Measurements from ENCODE around the gene MAPRE2.
"Not testable (repeated sequence)": the region's sequence is repeated elsewhere in the genome, so short reads cannot be mapped to it uniquely, and the experiment has no call there.

The MAPRE2 gene

DNA sequence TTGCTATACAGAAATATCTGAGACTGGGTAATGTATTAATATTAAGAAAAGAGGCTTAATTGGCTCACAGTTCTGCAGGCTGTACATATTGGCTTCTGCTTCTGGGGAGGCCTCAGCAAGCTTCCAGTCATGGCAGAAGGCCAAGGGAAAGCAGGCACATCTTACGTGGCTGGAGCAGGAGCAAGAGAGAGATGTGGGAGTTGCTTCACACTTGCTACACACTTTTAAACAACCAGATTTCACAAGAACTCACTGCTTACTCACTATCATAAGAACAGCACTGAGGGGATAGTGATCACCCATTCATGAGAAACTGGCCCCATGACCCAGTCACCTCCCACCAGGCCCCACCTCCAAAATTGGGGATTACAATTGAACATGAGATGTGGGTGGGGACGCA, 50.6 kb downstream of the MAPRE2 start:
- no peak for DNase-seq (ENCODE audit: low read depth)

DNA sequence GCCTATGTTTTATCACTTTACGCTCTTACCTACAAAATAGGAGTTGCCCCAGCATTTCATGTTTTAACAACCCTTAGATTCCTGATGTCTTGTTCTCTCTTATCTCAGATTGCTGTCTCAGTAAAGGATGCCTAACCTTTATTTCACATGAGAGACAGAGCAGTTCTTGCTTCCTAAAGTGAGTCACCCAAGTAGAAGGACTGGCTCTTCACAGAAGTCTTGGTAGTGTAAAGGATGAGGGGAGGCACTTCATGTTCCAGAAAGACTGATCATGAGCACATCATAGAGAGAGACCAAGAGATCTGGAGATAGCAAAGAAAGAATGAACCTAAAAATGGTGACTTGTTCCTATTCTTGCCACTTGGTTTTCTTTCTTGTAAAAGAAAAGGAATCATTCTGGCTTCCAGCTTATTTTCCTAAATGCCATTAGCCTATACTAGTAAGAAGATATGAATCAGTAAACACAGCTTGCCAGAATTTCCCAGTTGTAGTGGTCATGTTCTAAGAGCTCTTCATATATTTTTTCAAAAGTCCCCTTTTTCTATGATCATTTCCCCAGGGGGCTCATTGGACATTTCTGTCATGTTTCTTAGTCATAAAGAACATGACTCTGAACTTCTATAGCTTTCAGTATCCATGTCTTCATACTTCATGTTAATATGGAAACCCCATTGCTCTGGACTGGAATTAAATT, 54.9 kb downstream of the MAPRE2 start:
- no peak for DNase-seq (ENCODE audit: low read depth)

DNA sequence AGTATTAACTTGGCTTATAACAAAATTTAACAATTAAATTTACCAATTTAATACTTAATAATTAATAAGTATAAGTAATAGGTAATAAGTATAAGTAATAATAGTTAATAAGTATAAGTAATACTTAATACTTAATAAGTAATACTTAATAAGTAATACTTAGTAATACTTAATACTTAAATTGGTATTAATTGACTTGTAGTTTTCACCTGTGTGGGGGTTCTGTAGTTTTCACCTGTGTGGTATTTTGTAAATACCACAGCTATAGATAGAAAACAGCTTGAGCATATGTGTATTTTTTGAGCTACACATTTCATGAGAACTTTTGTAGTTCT, 55.4 kb downstream of the MAPRE2 start:
- DNase-seq (ENCODE audit: low read depth), result no peak

DNA sequence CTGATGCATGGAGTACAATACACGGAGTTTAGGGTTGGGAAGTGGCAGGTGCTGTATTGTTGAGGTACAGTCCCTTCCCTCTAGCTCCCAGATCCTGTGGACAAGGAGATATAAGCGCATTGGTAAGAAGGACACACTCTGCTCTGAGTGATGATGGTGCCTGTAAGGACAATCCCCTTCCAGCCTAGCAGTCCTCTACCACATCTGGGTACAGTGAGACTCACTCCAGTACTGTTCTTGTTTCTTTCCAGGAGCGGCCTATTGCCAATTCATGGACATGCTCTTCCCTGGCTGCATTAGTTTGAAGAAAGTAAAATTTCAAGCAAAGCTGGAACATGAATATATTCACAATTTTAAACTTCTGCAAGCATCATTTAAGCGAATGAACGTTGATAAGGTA, 56.0 kb downstream of the MAPRE2 start:
- DNase-seq (ENCODE audit: low read depth), result no peak

DNA sequence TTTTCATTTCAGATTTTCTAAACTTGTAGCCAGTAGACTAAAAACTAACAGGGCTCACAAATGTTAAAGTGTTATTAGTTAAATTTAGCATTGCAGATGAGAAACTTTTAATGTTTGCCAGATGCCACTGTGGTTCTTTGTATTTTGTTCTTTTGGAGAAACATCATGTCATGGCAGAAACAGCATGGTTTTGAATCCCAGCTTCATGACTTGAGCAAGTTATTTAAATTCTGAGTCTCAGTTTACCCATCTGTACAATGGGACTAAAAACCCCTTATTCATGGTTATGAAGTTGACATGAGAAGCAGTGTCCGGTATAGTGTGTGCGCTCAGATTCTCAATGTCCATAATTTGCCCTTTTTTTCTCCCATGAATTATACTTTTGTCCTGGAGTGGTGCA, 56.5 kb downstream of the MAPRE2 start:
- DNase-seq (ENCODE audit: low read depth), result no peak

DNA sequence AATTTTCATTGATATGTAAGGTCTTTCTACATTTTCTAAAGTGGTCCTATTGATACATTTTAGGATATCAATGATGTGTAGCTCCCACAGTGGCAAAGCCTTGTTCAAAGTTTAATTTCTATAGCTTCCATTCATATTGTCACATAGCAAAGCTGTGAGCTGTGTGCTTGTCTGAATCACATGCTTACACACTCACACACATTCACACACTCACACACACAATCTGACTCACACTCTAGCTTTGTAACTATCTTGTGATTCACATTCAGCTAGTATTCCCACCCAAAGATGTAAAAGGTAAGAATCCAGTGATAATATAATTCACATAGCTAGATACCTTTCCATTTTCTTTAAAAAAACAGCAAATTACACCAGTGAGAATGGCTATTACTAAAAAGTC, 58.7 kb downstream of the MAPRE2 start:
- DNase-seq (ENCODE audit: low read depth), result no peak

DNA sequence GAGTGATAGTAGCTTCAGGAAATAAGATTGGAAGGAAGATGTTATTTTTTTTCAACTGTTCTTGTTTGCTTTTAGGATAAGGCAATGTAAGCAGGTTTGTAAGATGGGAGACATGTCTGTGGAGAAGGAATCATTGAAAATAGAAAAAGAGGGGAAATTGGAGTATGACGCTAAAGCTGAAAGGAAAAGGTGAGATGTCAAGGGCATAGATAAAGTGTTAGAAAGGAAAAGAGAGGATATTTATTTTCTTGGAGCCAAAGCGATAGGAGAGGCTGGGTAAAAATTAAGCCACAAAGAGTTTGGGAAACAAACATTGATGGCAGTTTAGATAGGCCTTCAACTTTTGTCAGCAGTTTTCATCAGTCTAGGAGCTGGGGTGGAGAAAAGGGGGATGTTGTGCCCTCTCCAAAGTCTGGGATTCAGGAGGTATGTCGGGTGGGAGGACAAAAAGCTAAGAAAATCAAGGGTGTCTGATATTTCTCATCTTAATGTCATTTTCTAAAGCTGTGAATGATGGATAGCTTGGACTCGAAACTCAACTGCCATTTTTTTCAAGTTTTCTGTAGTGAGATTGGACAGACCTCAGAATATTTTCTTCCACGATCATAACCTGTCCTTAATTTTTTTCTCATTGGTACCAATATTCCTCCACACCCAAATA, 63.3 kb downstream of the MAPRE2 start:
- no peak for DNase-seq (ENCODE audit: low read depth)

DNA sequence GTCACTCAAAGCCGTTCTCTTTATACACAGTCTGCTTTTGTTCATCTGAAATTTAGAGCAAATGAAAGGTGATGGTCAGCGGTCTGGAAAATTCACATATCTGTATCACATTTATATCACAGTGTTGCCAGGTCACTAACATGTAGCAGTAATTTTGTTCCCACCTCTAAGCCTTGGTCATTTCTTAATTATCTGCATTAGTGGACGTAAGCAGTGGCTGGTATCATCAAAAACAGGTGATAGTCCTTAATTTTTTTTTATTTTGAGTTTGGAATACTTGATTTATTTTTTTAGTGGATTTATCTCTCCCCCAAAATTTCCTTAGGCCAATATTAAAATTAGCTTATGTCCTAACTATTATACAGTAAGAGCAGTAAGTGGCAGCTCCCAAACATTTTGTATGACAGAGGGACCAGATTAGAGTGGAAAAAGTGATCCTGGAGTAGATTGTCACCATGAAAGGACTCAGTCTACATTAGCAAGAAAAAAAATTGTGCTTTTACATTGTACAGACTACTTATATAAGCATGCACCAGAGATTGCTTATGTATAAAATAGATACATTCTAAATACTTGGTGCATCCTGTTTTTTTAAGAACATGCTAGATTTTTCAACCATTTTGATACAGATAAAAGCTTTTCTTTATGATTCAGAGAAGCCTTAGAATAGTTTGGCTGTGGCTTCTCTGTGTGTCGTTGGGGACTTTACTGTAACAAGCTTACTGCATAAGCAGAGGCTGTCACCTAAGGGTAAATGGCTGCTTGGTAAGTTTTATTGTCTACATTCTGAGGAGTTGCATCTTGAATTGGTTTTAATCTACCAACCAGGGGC, 65.0 kb downstream of the MAPRE2 start:
- no peak for DNase-seq (ENCODE audit: low read depth)

DNA sequence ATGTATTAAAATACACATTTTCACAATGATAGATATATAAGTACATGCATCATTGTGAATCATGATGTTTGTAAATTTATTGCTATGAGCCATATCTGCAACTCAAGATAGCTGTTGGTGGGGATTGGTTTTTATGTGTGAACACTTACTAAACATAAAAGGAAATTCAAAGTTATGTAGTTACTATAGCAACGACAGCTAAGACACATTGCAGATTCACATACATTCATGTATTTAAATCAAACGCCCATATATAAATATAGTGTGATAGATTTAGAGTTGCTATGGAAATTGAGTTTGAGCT, 65.6 kb downstream of the MAPRE2 start:
- no peak for DNase-seq (ENCODE audit: low read depth)

DNA sequence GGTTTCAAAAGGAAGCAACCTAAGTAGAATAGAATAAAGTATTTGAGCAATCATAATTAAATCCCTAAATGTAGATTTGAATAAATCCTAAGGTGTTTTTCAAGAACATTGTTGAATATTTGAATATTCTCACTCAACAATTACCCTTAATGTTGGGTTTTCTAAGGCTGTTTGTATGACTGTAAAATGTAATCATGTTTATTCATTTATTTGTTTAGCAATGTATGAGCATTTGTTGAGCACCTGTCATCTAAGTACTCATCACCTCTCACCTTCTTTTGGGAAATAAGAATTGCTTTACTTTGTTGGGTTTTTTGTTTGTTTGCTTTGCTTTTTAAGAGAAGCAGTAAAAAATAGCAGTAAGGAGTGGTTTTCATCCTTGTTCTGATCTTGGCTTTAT, 66.0 kb downstream of the MAPRE2 start:
- DNase-seq (ENCODE audit: low read depth), result no peak

DNA sequence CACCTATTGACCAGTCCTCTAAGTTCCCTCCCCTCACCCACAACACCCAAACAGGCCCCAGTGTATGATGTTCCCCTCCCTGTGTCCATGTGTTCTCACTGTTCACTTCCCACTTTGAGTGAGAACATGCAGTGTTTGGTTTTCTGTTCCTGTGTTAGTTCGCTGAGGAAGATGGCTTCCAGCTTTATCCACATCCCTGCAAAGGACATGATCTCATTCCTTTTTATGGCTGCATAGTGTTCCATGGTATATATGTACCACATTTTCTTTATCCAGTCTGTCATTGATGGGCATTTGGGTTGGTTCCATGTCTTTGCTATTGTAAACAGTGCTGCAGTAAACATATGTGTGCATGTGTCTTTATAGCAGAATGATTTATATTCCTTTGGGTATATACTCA, 66.9 kb downstream of the MAPRE2 start:
- not testable (repeated sequence) for DNase-seq (ENCODE audit: low read depth)

DNA sequence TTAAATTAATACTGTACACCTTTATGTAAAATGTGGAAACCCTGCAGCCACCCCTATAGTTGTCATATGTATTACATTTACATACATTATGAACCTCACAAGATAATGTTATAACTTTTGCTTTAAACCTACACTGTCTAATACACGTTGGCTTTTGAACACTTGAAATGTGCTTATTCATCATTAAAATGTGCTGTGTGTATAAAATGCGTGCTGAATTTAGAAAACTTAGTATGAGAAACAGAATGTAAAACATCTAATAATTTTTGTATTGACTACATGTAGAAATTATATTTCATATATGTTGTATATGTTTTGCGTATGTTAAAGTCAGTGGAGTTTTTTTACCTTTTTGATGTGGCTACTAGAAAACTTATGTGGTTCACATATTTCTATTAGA, 68.8 kb downstream of the MAPRE2 start:
- no peak for DNase-seq (ENCODE audit: low read depth)

DNA sequence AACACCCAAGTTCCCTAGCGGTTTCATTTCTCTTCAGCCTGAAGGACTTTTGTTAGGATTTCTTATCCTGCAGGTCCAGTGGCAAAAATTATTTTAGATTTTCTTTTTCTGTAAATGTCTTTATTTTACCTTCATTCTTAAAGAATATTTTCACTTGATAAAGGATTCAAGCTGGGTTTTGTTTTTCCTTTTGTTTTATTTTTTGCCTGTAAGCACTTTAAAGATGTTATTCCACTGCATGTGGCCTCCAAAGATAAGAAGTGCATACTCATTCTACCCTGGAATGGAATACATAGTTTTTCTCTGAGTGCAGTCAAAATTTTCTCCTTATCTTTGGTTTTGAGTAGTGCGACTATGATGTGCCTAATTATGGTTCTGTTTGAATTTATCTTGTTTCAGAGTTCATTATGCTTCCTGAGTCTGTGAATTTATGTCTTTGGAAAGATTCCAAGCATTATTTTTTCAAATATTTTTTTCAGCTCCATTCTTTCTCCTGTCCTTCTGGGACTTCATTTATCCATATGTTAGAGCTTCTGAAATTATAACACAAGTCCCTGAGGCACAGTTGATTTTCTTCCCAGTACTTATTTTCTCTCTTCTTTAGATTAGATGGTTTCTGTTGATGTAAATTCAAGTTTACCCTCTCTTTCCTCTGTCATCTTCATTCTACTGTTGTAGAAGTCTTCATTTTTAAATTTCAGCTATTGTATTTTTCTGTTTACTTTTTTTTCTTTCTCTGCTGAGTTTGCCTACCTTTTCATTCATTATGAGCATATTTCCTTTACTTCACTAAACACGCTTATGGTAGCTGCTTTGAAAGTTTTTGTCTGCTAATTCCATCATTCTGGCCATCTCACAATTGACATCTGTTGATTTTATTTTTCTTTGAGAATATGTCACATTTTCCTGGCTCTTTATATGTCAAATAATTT, 69.6 kb downstream of the MAPRE2 start:
- no peak for DNase-seq (ENCODE audit: low read depth)

DNA sequence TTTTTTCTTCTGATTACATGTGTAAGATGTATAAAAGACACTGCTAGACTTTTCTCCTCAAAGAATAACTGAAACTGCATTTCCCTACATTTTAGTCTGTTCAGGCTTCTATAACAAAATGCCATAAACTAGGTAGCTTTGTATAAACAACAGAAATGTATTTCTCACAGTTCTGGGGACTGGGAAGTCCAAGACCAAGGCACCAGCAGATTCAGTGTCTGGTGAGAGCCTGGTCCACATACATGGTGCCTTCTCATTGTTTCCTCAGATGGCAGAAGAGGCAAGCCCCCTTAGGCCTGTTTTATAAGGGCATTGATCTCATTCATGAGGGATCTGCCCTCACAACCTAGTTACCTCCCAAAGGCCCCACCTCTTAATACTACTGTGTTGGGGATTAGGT, 71.5 kb downstream of the MAPRE2 start:
- no peak for DNase-seq (ENCODE audit: low read depth)

DNA sequence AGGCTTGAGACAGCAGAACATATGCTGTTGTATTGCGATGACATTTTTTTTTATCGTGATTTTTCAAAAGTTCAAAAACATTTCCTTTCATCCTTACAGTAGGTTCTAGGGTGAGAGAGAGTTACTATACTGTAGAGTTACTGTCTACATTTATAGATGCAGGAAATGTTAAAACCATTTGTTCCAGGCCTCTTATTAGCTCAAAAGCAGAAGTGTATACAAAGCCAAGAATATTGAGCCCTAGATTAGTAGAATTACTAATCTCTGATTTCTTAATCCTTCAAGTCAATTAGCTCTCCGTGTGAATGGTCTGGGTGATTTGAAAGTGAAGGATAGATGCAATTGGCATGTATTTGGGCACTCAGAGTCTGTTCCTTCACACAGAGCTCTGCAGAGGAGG, 73.1 kb downstream of the MAPRE2 start:
- DNase-seq (ENCODE audit: low read depth), result no peak

DNA sequence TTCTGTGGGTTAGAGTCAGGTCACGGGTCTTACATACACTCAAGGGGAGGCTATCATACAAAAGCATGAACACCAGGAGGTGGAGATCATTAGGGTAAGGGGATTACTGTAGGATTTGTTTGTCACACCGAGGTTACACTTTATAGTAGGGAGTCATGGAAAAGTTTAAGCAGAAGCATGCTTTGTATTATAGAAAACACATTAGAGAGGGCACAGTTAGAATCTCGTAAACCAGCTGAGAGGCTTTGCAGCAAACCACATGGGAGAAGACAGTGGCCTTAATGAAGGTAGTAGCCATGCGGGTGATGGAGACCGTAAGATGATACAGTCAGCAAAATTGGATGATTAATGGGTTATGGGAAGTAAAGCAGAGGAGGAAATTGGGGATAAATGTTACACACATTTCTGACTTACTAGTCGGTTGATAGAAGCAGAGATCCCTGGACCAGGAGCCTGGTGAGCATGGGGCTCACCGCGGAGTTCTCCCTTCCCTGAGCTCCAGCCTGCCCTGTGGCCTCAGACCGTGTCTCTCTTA, 75.6 kb downstream of the MAPRE2 start:
- DNase-seq (ENCODE audit: low read depth), result no peak

DNA sequence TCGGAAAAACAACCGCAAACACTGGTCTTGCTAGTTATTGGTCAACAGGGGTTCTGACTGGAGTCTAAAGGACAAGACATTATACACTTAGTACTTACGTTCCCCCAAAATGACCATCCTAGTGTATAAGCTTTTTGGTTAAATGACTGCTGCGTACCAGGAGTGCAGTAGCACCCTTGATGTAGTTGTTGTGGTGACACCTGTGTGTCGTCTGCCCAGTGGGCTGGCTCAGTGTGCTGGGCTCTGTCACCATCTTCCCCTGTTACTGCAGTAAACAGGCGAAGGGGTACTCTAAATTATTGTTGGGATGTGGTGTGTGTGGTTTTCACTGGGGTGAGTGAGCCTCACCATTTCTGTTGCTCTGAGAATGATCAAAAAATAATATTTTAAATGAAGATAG, 76.2 kb downstream of the MAPRE2 start:
- no peak for DNase-seq (ENCODE audit: low read depth)

DNA sequence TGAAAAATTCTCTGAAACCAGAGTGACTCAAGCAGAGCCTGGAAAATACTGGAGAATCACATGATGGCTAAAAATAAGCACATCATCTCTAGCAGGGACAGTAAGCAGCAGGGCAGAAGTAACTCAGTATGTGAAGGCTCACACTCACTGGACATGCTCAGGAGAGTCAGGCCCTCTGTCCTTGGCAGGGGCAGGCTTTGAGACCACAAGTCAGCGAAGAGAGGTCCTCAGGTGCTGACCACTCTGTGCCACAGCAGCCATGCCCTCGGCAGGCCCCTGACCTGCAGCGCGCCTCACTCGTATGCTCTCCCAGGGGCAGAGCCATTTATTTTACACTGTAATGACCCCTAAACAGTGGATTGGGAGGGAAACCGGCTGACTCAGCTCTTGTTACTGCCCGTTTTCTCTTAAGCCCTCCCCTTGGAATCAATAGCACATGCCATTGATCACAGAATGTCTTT, 76.8 kb downstream of the MAPRE2 start:
- no peak for DNase-seq (ENCODE audit: low read depth)

DNA sequence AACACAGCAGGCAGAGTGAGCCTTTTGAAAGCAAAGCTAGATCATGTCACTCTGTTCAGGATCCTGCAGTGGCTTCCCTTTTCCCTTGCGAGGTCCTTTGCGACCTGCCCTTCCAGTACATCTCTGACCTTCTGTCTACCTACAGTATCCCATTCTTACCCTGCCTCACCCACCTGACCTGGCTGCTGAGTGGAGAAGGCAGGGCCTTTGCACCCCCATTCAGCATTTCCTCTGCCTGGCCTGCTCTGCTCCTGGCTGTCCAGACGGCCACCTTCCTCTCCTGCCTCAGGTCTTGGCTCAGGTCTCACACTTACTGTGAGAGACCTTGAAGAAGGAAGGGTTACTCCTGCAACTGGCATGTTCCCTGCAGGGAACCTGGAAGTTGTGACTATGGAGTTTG, 77.4 kb downstream of the MAPRE2 start:
- DNase-seq (ENCODE audit: low read depth), result no peak

DNA sequence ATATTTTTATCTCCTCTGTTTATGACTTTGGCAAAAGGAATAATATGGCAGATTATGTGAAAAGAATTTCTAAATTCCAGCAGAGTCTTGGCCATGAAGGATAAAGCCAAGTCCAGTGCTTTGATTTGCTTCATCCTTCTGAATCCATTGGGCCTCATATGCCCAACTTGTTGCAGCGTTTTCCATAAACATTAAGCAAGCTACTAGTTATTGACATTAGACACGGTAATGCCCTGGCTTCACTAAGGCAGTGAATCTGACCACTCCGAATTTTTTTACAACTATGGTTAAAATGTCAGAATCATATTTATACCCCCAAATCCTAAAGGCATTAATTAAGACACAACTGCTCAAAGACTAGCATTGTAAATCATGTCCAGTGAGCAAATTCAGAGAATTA, 79.8 kb downstream of the MAPRE2 start:
- no peak for DNase-seq (ENCODE audit: low read depth)

DNA sequence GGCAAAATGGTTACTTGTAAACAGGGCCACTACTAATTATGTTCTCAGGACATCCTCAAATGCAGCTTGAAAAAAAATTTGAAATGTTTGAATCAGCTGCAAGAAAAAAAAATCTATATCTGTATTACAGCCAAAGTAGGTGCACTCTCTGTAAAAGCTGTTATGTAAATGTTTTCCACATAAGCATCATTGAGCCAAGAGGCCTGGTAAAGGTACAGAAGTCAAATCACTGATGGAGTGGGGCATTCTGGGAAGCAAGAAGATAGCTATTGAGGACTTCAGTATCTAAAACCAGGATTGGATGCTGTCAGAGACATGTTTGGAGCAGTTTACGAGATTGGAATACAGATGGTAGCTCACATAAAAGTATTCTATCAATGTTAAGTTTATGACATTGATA, 80.3 kb downstream of the MAPRE2 start:
- no peak for DNase-seq (ENCODE audit: low read depth)

DNA sequence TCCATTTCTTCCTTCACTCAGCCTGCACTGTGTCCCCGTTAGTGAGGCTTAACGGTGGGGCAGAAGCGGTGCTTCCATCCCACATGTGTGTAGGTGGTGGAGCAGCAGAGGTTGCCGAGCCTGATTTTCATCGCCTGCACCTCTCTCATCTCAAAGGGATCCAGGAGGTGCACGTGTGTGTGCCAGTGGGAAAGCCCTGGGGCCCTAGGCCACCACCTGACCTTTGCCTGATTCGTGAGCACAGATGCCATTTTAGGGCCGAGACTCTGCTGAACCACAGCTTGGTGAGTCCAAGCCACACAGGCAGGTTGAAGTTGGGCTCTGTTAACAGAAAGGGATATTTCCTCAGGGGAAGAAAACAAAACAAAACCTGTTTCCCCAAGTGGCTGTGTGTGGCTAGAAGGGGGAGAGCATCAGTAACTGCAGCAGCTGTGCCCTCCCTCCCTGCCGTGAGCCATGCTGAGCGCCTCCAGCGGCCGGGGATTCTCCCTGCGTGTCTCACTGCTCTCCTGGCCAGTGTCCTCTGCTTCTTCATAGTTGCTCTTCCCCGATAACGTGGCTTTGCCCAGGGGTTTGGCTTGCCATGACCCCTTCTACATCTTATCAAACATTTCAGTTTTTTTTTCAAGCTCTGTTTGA, 81.5 kb downstream of the MAPRE2 start:
- DNase-seq (ENCODE audit: low read depth), result no peak

Measured in stimulated activated CD8-positive, alpha-beta memory T cell treated with anti-CD3 and anti-CD28 coated beads, Interleukin-7, amount 100 ng/mL, for 24 hours (primary cell).